Upper lobe of left lung (tissue), 6 donors: ENCODE data around the gene CDC42SE1. TPM values are rescaled to one million over a fixed set of nuclear protein-coding genes. Genes with fewer than 3 reads are reported as not detected.
A peak's percentile ranks its signal among the peaks of the same experiment; 100 is the strongest.

ENCODE experiments used
- ATAC-seq, 2 donors: fragments of 200-7000 bp; cut with Tn5 transposase; one replicate each; pipeline ENCODE4 v1.9.1; 2022; ENCODE audit warnings: mild to moderate bottlenecking in 2 of 2, moderate library complexity in 2 of 2; ENCODE audit not compliant: low FRiP score in 2 of 2
- DNase-seq, 2 donors: peaks; one replicate each; pipeline ENCODE4 v3.0.0-alpha.2; 2019 to 2020
- H3K27ac ChIP-seq, 4 donors: fragments of 200-600 bp; sonication (generic); one replicate each; pipeline ENCODE4 v1.5.1; 2016 to 2019
- H3K27me3 ChIP-seq, 4 donors: fragments of 200-600 bp; sonication (generic); one replicate each; pipeline ENCODE4 v1.5.1; 2017 to 2019
- H3K36me3 ChIP-seq, 4 donors: fragments of 200-600 bp; sonication (generic); one replicate each; pipeline ENCODE4 v1.5.1; 2016 to 2019
- H3K4me1 ChIP-seq, 4 donors: fragments of 200-600 bp; sonication (generic); one replicate each; pipeline ENCODE4 v1.5.1; 2018 to 2019
- H3K4me3 ChIP-seq, 4 donors: fragments of 200-600 bp; sonication (generic); one replicate each; pipeline ENCODE4 v1.5.1; 2017 to 2019; ENCODE audit warnings: mild to moderate bottlenecking in 2 of 4, moderate library complexity in 1 of 4
- H3K9me3 ChIP-seq, 4 donors: fragments of 200-600 bp; sonication (generic); one replicate each; pipeline ENCODE4 v1.5.1; 2018 to 2019
- EP300 ChIP-seq, 4 donors: sonication (generic); formaldehyde crosslinking; IDR thresholded peaks; one replicate each; pipeline ENCODE4 v1.5.1; 2017; ENCODE audit warnings: antibody characterized with exemption in 4 of 4, control low read depth in 2 of 4
- POLR2A ChIP-seq, 4 donors: fragments of 450-650 bp; IDR thresholded peaks; one replicate each; pipeline ENCODE4 v1.5.1; 2016 to 2017; ENCODE audit warnings: antibody characterized with exemption in 4 of 4, mild to moderate bottlenecking in 2 of 4
- POLR2AphosphoS5 ChIP-seq, 2 donors: sonication (generic); formaldehyde crosslinking; IDR thresholded peaks; one replicate each; pipeline ENCODE4 v1.5.1; 2017; ENCODE audit warnings: antibody characterized with exemption in 2 of 2
- whole genome bisulfite sequencing, 2 donors: methylation state at CpG; one replicate each; pipeline ENCODE4 v1.1.5; 2017 to 2018; 5-methylcytosine and 5-hydroxymethylcytosine counted together
- total RNA-seq, 6 donors: library from RNA; depleted of rRNA in 4 of 6; stranded (reverse); fragments of >200 nt in 4 of 6; gene quantifications; one replicate each; pipeline versions ENCODE4 v1.1.0 to v1.2.1, GENCODE V29; 2016 to 2021
- TF ChIP-seq, protein P1 (sequence below), 6 experiments: fragments of 450-650 bp in 4 of 6; fragments of 200-600 bp in 2 of 6; sonication (generic) in 2 of 6; IDR thresholded peaks; one replicate each; pipeline ENCODE4 v1.5.1; 2016 to 2019; ENCODE audit warnings: antibody characterized with exemption in 6 of 6
- donor health status: DM: no; HTN: no; CAD: no; lungs with moderate emphysema.
- donor health status: DM: no; HTN: yes; CAD: no; lungs with severe emphysema.

CDC42SE1 gene
- total RNA-seq, 6 donors from 2014 or later, result 66.9 to 131 (median 90.5) TPM

DNA sequence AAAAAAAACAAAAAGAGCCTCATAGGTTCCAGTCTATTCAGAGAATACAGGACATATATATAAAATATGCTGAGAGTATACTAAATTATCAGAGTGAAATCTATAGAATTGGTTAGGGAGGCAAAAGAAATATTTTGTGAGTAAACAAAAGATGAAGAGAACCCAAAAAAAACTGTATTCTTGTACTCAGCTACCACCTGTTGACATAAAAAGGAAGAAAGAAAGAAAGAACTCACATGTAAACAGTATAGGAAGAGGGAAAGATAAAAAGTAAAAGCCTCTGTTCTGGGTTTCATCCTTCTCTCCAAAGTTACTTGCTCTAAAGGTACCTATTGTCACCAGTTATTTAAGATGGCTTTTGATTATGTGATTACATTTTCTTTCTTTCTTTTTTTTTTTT, 33.0 kb downstream of the CDC42SE1 start:
- peaks cover 11 to 60% (median 32%) of the 10 kb centered on the region in 4 donors for H3K36me3 ChIP-seq
- no peak overlapping the region for H3K27ac ChIP-seq
- TF ChIP-seq POLR2A (IDR thresholded peaks at IDR 0.05), result no peak
- TF ChIP-seq POLR2AphosphoS5 (IDR thresholded peaks at IDR 0.05), result no peak
- TF ChIP-seq, protein P1, sequence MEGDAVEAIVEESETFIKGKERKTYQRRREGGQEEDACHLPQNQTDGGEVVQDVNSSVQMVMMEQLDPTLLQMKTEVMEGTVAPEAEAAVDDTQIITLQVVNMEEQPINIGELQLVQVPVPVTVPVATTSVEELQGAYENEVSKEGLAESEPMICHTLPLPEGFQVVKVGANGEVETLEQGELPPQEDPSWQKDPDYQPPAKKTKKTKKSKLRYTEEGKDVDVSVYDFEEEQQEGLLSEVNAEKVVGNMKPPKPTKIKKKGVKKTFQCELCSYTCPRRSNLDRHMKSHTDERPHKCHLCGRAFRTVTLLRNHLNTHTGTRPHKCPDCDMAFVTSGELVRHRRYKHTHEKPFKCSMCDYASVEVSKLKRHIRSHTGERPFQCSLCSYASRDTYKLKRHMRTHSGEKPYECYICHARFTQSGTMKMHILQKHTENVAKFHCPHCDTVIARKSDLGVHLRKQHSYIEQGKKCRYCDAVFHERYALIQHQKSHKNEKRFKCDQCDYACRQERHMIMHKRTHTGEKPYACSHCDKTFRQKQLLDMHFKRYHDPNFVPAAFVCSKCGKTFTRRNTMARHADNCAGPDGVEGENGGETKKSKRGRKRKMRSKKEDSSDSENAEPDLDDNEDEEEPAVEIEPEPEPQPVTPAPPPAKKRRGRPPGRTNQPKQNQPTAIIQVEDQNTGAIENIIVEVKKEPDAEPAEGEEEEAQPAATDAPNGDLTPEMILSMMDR (IDR thresholded peaks at IDR 0.05), result no peak
- TF ChIP-seq EP300 (IDR thresholded peaks at IDR 0.05), result no peak
- no peak overlapping the region for H3K4me3 ChIP-seq
- ATAC-seq (no peak), DNase-seq (no peak)
- peaks cover 0 to 3% (median 0%) of the 10 kb centered on the region in 4 donors for H3K4me1 ChIP-seq
- no peaks in the 10 kb centered on the region for H3K9me3 ChIP-seq
- H3K27me3 ChIP-seq, result no peaks in the 10 kb centered on the region

DNA sequence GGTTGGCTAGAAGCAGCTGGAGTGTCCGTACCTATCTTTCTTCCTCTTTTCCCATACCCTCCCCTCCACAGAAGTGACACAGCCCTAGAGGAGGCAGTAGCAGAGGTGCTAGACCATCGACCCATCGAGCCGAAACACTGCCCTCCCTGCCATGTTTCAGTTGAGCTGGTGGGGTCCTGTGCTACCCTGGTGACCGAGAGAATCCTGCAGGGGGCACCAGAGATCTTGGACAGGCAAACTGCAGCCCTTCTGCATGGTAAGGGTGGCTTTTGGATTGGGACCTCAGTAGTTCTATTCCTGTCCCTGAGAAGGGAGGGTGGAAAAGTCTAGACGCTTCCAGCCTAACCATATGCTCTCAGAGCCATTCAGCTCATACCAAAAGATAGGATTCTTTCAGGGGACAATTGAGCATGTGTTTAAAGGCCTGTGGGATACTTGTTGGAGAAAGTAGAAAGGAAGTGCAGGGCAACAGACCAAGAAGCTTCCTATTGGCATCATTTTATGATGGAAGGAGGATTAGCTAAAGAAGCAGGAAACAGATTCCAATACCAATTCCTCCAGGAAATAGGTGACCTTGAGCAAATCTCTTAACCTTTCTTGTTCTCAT, 34.8 kb downstream of the CDC42SE1 start:
- H3K4me3 ChIP-seq, result no peak overlapping the region
- peak overlapping the region in 1 of 4 donors; percentile 14 for H3K27ac ChIP-seq
- 22% methylated on average over 5 to 6 of the region's 6 CpGs for WGBS, 2 donors
- peak in 1 of 2 donors; percentile 87 for DNase-seq
- peaks cover 0 to 3% (median 0%) of the 10 kb centered on the region in 4 donors for H3K4me1 ChIP-seq
- H3K9me3 ChIP-seq, result no peaks in the 10 kb centered on the region
- peak; percentile 90 to 93 for ATAC-seq
- H3K27me3 ChIP-seq, result no peaks in the 10 kb centered on the region
- TF ChIP-seq POLR2A (IDR thresholded peaks at IDR 0.05), result no peak
- TF ChIP-seq, protein P1 (IDR thresholded peaks at IDR 0.05), result peak; percentile 63 to 80 (median 72)
- H3K36me3 ChIP-seq, result peaks cover 11 to 42% (median 24%) of the 10 kb centered on the region in 4 donors

GRCh38 chr1:151013518-151013917, 45.9 kb downstream of the CDC42SE1 start:
- DNase-seq, result peak in 1 of 2 donors; percentile 68
- ATAC-seq, result peak; percentile 37 to 71

GRCh38 chr1:151012684-151013471, 46.5 kb downstream of the CDC42SE1 start:
- H3K27ac ChIP-seq, result peak overlapping the region; percentile 57 to 65 (median 60)
- DNase-seq (no peak), ATAC-seq (no peak)
- no peak overlapping the region for H3K4me3 ChIP-seq
- TF ChIP-seq EP300 (IDR thresholded peaks at IDR 0.05) (no peak), POLR2A (IDR thresholded peaks at IDR 0.05) (no peak), POLR2AphosphoS5 (IDR thresholded peaks at IDR 0.05) (no peak)
- TF ChIP-seq, protein P1 (IDR thresholded peaks at IDR 0.05), result no peak
- 86 to 90% methylated on average over 14 of the region's 14 CpGs for WGBS, 2 donors
- H3K4me1 ChIP-seq, result peaks cover 33 to 59% (median 43%) of the 10 kb centered on the region in 4 donors
- H3K9me3 ChIP-seq, result no peaks in the 10 kb centered on the region
- H3K27me3 ChIP-seq, result no peaks in the 10 kb centered on the region
- peaks cover 0 to 4% (median 1%) of the 10 kb centered on the region in 4 donors for H3K36me3 ChIP-seq

More at GRCh38 chr1:151013518-151013917, 45.9 kb downstream of the CDC42SE1 start:
- 48 to 63% methylated on average over 2 of the region's 2 CpGs for WGBS, 2 donors
- Histone ChIP-seq H3K4me1 (peaks cover 31 to 56% (median 42%) of the 10 kb centered on the region in 4 donors), H3K27ac (peak overlapping the region; percentile 52 to 65 (median 60)), H3K27me3 (no peaks in the 10 kb centered on the region), H3K4me3 (no peak overlapping the region), H3K9me3 (no peaks in the 10 kb centered on the region), H3K36me3 (peaks cover 2 to 10% (median 7%) of the 10 kb centered on the region in 4 donors)
- TF ChIP-seq EP300 (IDR thresholded peaks at IDR 0.05) (no peak), POLR2A (IDR thresholded peaks at IDR 0.05) (no peak), POLR2AphosphoS5 (IDR thresholded peaks at IDR 0.05) (peak in 1 of 2 donors; percentile 11)
- TF ChIP-seq, protein P1 (IDR thresholded peaks at IDR 0.05), result no peak
